Breast epithelium (tissue), 4 donors: ENCODE data around the gene UBE2D2. TPM values are rescaled to one million over a fixed set of nuclear protein-coding genes. Genes with fewer than 3 reads are reported as not detected.

Source experiments
- DNase-seq, 2 donors: peaks; one replicate each; pipeline ENCODE4 v3.0.0-alpha.2; 2019; ENCODE audit warnings: low spot score in 2 of 2
- H3K27ac ChIP-seq, 2 donors: fragments of 200-600 bp; sonication (generic) in 1 of 2; one replicate each; pipeline ENCODE4 v1.5.1; 2016 to 2019; ENCODE audit warnings: mild to moderate bottlenecking in 1 of 2
- H3K27me3 ChIP-seq, 2 donors: fragments of 200-600 bp; sonication (generic) in 1 of 2; one replicate each; pipeline versions ENCODE4 v1.5.1 to v1.6.0; 2017 to 2019; ENCODE audit warnings: control low read depth in 1 of 2, mild to moderate bottlenecking in 1 of 2
- H3K36me3 ChIP-seq: fragments of 200-600 bp; one replicate; pipeline ENCODE4 v1.5.1; 2019
- H3K4me1 ChIP-seq, 2 donors: fragments of 200-600 bp; sonication (generic); one replicate each; pipeline ENCODE4 v1.5.1; 2016 to 2019; ENCODE audit warnings: control low read depth in 1 of 2
- H3K4me3 ChIP-seq, 3 donors: fragments of 200-600 bp; sonication (generic); 1 replicate in 2 of 3; 2 replicates in 1 of 3; pipeline ENCODE4 v1.5.1; 2016 to 2019; ENCODE audit warnings: mild to moderate bottlenecking in 3 of 3, moderate library complexity in 2 of 3
- H3K9me3 ChIP-seq, 2 donors: fragments of 200-600 bp; sonication (generic) in 1 of 2; one replicate each; pipeline ENCODE4 v1.5.1; 2016 to 2019; ENCODE audit warnings: control low read depth in 1 of 2
- POLR2A ChIP-seq: fragments of 450-650 bp; IDR thresholded peaks from one replicate; pipeline ENCODE4 v1.6.1; 2016; ENCODE audit warnings: antibody characterized with exemption, mild to moderate bottlenecking, moderate library complexity
- POLR2AphosphoS5 ChIP-seq, 3 donors: sonication (generic); formaldehyde crosslinking; IDR thresholded peaks; one replicate each; pipeline ENCODE4 v1.6.1; 2017; ENCODE audit warnings: antibody characterized with exemption in 3 of 3
- intact Hi-C: fragments of 100-400 bp; cut with DNase I; formaldehyde crosslinking; loops from one replicate; pipeline ENCODE4 v1.15.1; 2023; ENCODE audit warnings: low total_unique reads
- total RNA-seq, 3 donors: library from RNA; depleted of rRNA; stranded (reverse); fragments of >200 nt; gene quantifications; one replicate each; pipeline ENCODE4 v1.1.0, GENCODE V29; 2016
- TF ChIP-seq, protein P1 (sequence below), 3 donors: fragments of 450-650 bp; IDR thresholded peaks; one replicate each; pipeline ENCODE4 v1.5.1; 2016 to 2017; ENCODE audit warnings: antibody characterized with exemption in 3 of 3, mild to moderate bottlenecking in 3 of 3, moderate library complexity in 3 of 3

Gene UBE2D2
- total RNA-seq, 3 donors from 2014 or later, result 55.1 to 68.3 (median 58.1) TPM

- peak overlapping the region; percentile 46 to 71 (median 58) for H3K4me3 ChIP-seq
- intact Hi-C loops, result no loop called here
- peaks cover 0 to 24% of the 10 kb centered on the region in 2 donors for H3K4me1 ChIP-seq
- no peaks in the 10 kb centered on the region for H3K9me3 ChIP-seq
- H3K27ac ChIP-seq, result peak overlapping the region; percentile 91 to 95
- no peaks in the 10 kb centered on the region for H3K36me3 ChIP-seq
- TF ChIP-seq POLR2A, result no peak
- TF ChIP-seq POLR2AphosphoS5 (IDR thresholded peaks at IDR 0.05), result no peak
- TF ChIP-seq, protein P1, sequence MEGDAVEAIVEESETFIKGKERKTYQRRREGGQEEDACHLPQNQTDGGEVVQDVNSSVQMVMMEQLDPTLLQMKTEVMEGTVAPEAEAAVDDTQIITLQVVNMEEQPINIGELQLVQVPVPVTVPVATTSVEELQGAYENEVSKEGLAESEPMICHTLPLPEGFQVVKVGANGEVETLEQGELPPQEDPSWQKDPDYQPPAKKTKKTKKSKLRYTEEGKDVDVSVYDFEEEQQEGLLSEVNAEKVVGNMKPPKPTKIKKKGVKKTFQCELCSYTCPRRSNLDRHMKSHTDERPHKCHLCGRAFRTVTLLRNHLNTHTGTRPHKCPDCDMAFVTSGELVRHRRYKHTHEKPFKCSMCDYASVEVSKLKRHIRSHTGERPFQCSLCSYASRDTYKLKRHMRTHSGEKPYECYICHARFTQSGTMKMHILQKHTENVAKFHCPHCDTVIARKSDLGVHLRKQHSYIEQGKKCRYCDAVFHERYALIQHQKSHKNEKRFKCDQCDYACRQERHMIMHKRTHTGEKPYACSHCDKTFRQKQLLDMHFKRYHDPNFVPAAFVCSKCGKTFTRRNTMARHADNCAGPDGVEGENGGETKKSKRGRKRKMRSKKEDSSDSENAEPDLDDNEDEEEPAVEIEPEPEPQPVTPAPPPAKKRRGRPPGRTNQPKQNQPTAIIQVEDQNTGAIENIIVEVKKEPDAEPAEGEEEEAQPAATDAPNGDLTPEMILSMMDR (IDR thresholded peaks at IDR 0.05), result no peak
- DNase-seq, result no peak
- no peaks in the 10 kb centered on the region for H3K27me3 ChIP-seq
Observed at GRCh38 chr5:139636975-139637408, 75.9 kb downstream of the UBE2D2 start.

DNA sequence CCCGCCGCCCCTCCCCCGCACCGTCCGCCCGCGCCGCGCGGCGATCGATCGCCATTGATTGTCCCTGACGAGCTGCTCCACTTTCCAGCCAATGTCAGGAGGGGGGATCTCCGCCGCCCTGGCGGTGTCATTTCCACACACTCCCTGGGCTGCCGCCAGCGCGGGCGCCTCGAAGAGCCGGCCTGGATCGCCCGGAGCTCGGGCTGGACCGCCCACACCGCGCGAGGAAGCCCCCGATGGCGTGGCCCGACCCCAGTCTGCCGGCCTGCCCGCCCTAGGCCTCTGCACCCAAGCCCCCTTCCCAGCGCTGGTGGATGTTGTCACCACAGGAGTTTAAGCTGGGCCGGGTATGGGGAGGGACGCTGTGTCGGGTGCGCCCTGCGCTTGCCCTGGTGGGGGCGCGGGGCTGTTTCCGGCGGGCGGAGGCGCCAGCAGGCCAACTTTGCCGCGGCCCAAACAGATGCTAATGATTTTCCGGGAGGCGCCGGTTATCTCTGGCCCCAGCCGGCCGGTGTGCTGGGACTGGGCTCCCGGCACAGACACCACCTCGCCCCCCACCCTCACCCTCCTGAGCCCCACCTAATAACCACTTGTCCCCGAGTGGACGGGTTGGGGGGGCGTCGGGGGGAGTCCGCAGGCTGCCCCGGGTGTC lies 76.4 kb downstream of the UBE2D2 start:
- TF ChIP-seq, protein P1 (IDR thresholded peaks at IDR 0.05), result peak; percentile 43 to 55 (median 44)
- TF ChIP-seq POLR2AphosphoS5 (IDR thresholded peaks at IDR 0.05) (peak; percentile 67 to 76 (median 70)), POLR2A (no peak)
- intact Hi-C loops, result no loop called here
- no peaks in the 10 kb centered on the region for H3K36me3 ChIP-seq
- H3K9me3 ChIP-seq, result no peaks in the 10 kb centered on the region
- no peaks in the 10 kb centered on the region for H3K27me3 ChIP-seq
- peaks cover 0 to 25% of the 10 kb centered on the region in 2 donors for H3K4me1 ChIP-seq
- H3K27ac ChIP-seq, result peak overlapping the region; percentile 91 to 95
- DNase-seq, result peak; percentile 74 to 84
- peak overlapping the region; percentile 46 to 71 (median 58) for H3K4me3 ChIP-seq

DNA sequence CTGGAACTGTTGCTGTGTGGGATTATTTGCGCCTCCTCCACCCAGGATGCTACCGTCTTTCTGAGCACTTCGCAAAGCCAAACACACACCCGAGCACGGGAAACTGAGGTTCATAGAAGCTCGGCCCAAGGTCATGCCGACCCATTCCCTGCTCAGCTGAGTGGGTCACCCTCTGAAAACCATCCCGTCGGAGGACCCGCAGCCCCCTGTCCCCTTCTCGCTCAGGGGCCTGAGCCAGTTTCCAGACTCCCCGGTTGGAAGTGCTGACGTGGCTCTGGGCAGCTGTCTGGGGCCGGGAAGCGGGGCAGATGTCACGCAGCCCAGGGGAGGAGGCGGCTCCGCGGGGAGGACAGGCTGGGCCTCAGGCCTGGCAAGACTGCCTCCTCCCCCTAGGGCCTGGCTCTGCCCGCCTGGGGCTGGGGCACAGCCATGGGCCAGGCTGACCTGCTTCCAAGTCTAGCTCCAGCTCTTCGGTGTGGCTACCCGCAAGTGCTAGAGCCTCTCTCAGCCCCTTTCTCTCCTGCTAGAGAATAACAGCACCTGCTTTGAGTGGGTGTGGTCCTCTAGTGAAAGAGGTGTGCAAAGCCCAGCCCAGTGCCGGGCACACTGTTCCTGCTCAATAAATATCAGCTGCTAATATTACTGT lies 77.1 kb downstream of the UBE2D2 start:
- DNase-seq, result no peak
- TF ChIP-seq POLR2AphosphoS5 (IDR thresholded peaks at IDR 0.05) (peak in 1 of 3 donors; percentile 21), POLR2A (no peak)
- TF ChIP-seq, protein P1 (IDR thresholded peaks at IDR 0.05), result no peak
- H3K9me3 ChIP-seq, result no peaks in the 10 kb centered on the region
- H3K36me3 ChIP-seq, result no peaks in the 10 kb centered on the region
- peak overlapping the region; percentile 91 to 95 for H3K27ac ChIP-seq
- intact Hi-C loops, result no loop called here
- H3K4me1 ChIP-seq, result peaks cover under 1 to 32% of the 10 kb centered on the region in 2 donors
- H3K4me3 ChIP-seq, result peak overlapping the region; percentile 46 to 71 (median 58)
- H3K27me3 ChIP-seq, result no peaks in the 10 kb centered on the region

GRCh38 chr5:139638736-139639618 lies 77.8 kb downstream of the UBE2D2 start:
- Histone ChIP-seq H3K4me1 (peaks cover 5 to 35% of the 10 kb centered on the region in 2 donors), H3K27ac (peak overlapping the region; percentile 91 to 95), H3K36me3 (no peaks in the 10 kb centered on the region), H3K27me3 (no peaks in the 10 kb centered on the region), H3K9me3 (no peaks in the 10 kb centered on the region), H3K4me3 (peak overlapping the region in 2 of 3 donors; percentile 58 to 71)
- TF ChIP-seq POLR2A (no peak), POLR2AphosphoS5 (IDR thresholded peaks at IDR 0.05) (no peak)
- TF ChIP-seq, protein P1 (IDR thresholded peaks at IDR 0.05), result no peak
- no peak for DNase-seq
- intact Hi-C loops, result no loop called here
